DMS153 (cell line): ENCODE results near the gene ZNF692.

ENCODE experiments used
- DNase-seq: peaks from one replicate; lab custom pipeline; 2025; lab: John Stamatoyannopoulos, UW

Gene ZNF692

GRCh38 chr1:248881261-248881660, 22.4 kb upstream of the ZNF692 start:
- no peak for DNase-seq

GRCh38 chr1:248873993-248874533, 15.2 kb upstream of the ZNF692 start:
- DNase-seq = peak; percentile 96

GRCh38 chr1:248873409-248873992, 14.6 kb upstream of the ZNF692 start:
- peak; percentile 97 for DNase-seq

GRCh38 chr1:248872752-248873408, 14.0 kb upstream of the ZNF692 start:
- peak; percentile 76 for DNase-seq

- no peak for DNase-seq
These were observed 13.0 kb upstream of the ZNF692 start for GRCh38 chr1:248871837-248872401.

GRCh38 chr1:248862998-248863881, 4.4 kb upstream of the ZNF692 start:
- peak; percentile 88 for DNase-seq

GRCh38 chr1:248862695-248862997, 3.8 kb upstream of the ZNF692 start:
- DNase-seq = no peak

- DNase-seq = no peak
These were observed 2.7 kb upstream of the ZNF692 start for GRCh38 chr1:248861616-248862015.

- no peak for DNase-seq
These were observed 1.1 kb upstream of the ZNF692 start for GRCh38 chr1:248860007-248860406.

GRCh38 chr1:248858096-248858890, 592 bp downstream of the ZNF692 start:
- peak; percentile 84 for DNase-seq

- DNase-seq = no peak
These were observed 1.2 kb downstream of the ZNF692 start for GRCh38 chr1:248857749-248858095.

GRCh38 chr1:248857201-248857600, 1.7 kb downstream of the ZNF692 start:
- no peak for DNase-seq

GRCh38 chr1:248856176-248856575, 2.7 kb downstream of the ZNF692 start:
- DNase-seq = no peak

- no peak for DNase-seq
These were observed 3.3 kb downstream of the ZNF692 start for GRCh38 chr1:248855580-248855979.

- DNase-seq = no peak
These were observed 5.1 kb downstream of the ZNF692 start for GRCh38 chr1:248853663-248854375.

GRCh38 chr1:248852481-248853405, 6.1 kb downstream of the ZNF692 start:
- DNase-seq = no peak

- DNase-seq = no peak
These were observed 7.5 kb downstream of the ZNF692 start for GRCh38 chr1:248851390-248851789.

GRCh38 chr1:248850536-248851251, 8.2 kb downstream of the ZNF692 start:
- DNase-seq = no peak

- no peak for DNase-seq
These were observed 8.8 kb downstream of the ZNF692 start for GRCh38 chr1:248850124-248850523.
